ENCODE data around the gene MYO1D.

Gene MYO1D

DNA sequence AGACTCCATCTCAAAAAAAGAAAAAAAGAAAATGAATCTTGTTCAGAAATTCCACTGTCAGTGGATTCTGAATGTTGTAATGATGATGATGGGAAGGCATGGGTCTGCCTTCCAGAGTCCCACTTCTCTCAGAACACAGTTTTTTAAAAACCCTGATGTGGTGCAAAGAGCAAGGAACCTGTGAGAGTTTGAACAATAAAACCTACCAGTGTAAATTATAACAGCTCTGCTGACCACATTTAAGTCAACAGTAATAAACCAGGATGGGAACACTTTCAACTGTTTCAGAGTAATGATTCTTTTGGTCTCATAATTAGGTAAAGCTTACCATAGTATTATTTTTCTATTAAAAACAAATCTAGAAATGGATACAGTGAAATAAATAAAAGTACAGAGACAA is 99.0 kb downstream of the MYO1D start:
- TF ChIP-seq RARB (CRISPR knock-in tag; IDR thresholded peaks at IDR 0.05) = no peak
- TF ChIP-seq ZNF8 (CRISPR knock-in tag; IDR thresholded peaks at IDR 0.05) = no peak
- no peak for TF ChIP-seq PATZ1 (CRISPR knock-in tag; IDR thresholded peaks at IDR 0.05; ENCODE audit: borderline replicate concordance)
- no peak for TF ChIP-seq TCF4 (CRISPR knock-in tag; IDR thresholded peaks at IDR 0.05; ENCODE audit: borderline replicate concordance)
- no peak for TF ChIP-seq CSRNP3 (CRISPR knock-in tag; IDR thresholded peaks at IDR 0.05)
- ATAC-seq = no peak

DNA sequence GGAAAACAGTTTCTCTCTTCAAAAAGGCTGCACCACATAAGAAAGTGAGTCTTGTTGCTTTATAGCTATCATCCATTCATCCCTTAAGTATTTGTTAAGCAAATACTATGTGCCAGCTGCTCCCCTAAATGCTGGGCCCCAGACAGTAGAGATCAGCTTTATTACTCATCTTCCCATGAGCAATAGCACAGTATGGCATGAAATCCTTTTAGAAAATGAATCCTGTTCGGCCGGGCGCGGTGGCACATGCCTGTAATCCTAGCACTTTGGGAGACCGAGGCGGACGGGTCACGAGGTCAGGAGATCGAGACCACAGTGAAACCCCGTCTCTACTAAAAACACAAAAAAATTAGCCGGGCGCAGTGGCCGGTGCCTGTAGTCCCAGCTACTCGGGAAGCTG is 99.5 kb downstream of the MYO1D start:
- TF ChIP-seq CSRNP3 (CRISPR knock-in tag; IDR thresholded peaks at IDR 0.05) (no peak), ZNF565 (CRISPR knock-in tag; conservative IDR thresholded peaks at IDR 0.05; ENCODE audit: low read depth) (no peak), CSDC2 (CRISPR knock-in tag; IDR thresholded peaks at IDR 0.05) (no peak), ARNTL (CRISPR knock-in tag; IDR thresholded peaks at IDR 0.05; ENCODE audit: borderline replicate concordance, low read depth) (no peak), OSR1 (CRISPR knock-in tag; IDR thresholded peaks at IDR 0.05) (no peak), ESRRG (CRISPR knock-in tag; IDR thresholded peaks at IDR 0.05) (no peak), GLIS3 (CRISPR knock-in tag; IDR thresholded peaks at IDR 0.05) (no peak), TOX (CRISPR knock-in tag; IDR thresholded peaks at IDR 0.05; ENCODE audit: borderline replicate concordance) (no peak), ZNF70 (CRISPR knock-in tag; IDR thresholded peaks at IDR 0.05) (no peak), ZC3H10 (CRISPR knock-in tag; IDR thresholded peaks at IDR 0.05) (no peak), ZFP30 (CRISPR knock-in tag; IDR thresholded peaks at IDR 0.05) (no peak), ZNF8 (CRISPR knock-in tag; IDR thresholded peaks at IDR 0.05) (no peak), ZFP3 (CRISPR knock-in tag; IDR thresholded peaks at IDR 0.05) (no peak), ISL1 (CRISPR knock-in tag; IDR thresholded peaks at IDR 0.05) (no peak), CREB5 (CRISPR knock-in tag; IDR thresholded peaks at IDR 0.05; ENCODE audit: low read depth) (no peak), PATZ1 (CRISPR knock-in tag; IDR thresholded peaks at IDR 0.05; ENCODE audit: borderline replicate concordance) (no peak)
- TF ChIP-seq, protein P1, sequence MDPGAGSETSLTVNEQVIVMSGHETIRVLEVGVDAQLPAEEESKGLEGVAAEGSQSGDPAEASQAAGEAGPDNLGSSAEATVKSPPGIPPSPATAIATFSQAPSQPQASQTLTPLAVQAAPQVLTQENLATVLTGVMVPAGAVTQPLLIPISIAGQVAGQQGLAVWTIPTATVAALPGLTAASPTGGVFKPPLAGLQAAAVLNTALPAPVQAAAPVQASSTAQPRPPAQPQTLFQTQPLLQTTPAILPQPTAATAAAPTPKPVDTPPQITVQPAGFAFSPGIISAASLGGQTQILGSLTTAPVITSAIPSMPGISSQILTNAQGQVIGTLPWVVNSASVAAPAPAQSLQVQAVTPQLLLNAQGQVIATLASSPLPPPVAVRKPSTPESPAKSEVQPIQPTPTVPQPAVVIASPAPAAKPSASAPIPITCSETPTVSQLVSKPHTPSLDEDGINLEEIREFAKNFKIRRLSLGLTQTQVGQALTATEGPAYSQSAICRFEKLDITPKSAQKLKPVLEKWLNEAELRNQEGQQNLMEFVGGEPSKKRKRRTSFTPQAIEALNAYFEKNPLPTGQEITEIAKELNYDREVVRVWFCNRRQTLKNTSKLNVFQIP (CRISPR knock-in tag; IDR thresholded peaks at IDR 0.05; ENCODE audit: borderline replicate concordance, low read depth) = no peak
- TF ChIP-seq, protein P2, sequence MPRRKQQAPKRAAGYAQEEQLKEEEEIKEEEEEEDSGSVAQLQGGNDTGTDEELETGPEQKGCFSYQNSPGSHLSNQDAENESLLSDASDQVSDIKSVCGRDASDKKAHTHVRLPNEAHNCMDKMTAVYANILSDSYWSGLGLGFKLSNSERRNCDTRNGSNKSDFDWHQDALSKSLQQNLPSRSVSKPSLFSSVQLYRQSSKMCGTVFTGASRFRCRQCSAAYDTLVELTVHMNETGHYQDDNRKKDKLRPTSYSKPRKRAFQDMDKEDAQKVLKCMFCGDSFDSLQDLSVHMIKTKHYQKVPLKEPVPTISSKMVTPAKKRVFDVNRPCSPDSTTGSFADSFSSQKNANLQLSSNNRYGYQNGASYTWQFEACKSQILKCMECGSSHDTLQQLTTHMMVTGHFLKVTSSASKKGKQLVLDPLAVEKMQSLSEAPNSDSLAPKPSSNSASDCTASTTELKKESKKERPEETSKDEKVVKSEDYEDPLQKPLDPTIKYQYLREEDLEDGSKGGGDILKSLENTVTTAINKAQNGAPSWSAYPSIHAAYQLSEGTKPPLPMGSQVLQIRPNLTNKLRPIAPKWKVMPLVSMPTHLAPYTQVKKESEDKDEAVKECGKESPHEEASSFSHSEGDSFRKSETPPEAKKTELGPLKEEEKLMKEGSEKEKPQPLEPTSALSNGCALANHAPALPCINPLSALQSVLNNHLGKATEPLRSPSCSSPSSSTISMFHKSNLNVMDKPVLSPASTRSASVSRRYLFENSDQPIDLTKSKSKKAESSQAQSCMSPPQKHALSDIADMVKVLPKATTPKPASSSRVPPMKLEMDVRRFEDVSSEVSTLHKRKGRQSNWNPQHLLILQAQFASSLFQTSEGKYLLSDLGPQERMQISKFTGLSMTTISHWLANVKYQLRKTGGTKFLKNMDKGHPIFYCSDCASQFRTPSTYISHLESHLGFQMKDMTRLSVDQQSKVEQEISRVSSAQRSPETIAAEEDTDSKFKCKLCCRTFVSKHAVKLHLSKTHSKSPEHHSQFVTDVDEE (CRISPR knock-in tag; IDR thresholded peaks at IDR 0.05) = no peak
- ATAC-seq = no peak
